HG03565 (cell line): ENCODE results near the gene DKKL1.

Experiments used
- ATAC-seq: cut with Tn5 transposase; IDR thresholded peaks from one replicate; pipeline ENCODE4 v1.9.1; 2021; ENCODE audit warnings: mild to moderate bottlenecking, moderate library complexity; ENCODE audit not compliant: unreplicated experiment

The DKKL1 gene

GRCh38 chr19:49418511-49418910 is 54.8 kb downstream of the DKKL1 start:
- ATAC-seq: no peak

- ATAC-seq: no peak
Observed at GRCh38 chr19:49419173-49419572, 55.5 kb downstream of the DKKL1 start.

- no peak for ATAC-seq
Observed at GRCh38 chr19:49420227-49420626, 56.5 kb downstream of the DKKL1 start.

GRCh38 chr19:49421039-49421877 is 57.6 kb downstream of the DKKL1 start:
- no peak for ATAC-seq

- ATAC-seq: no peak
Observed at GRCh38 chr19:49421878-49422202, 58.2 kb downstream of the DKKL1 start.

GRCh38 chr19:49422407-49423070 is 58.9 kb downstream of the DKKL1 start:
- no peak for ATAC-seq

- no peak for ATAC-seq
Observed at GRCh38 chr19:49423071-49423984, 59.7 kb downstream of the DKKL1 start, which contains the start of gene PTH2. Gene PTH2, minus strand, starts transcription at chr19:49423441. Its CDS starts 102 bp downstream, at chr19:49423339.

- no peak for ATAC-seq
Observed at GRCh38 chr19:49423985-49424303, 60.3 kb downstream of the DKKL1 start.
